CD4-positive, alpha-beta T cell treated with Interleukin-15 for 4 hours (primary cell): ENCODE measurements around the gene ATP6V0B.

ENCODE experiments used
- DNase-seq: peaks from one replicate; pipeline ENCODE4 v3.0.0-alpha.2; 2020; ENCODE audit warnings: low spot score

Gene ATP6V0B

GRCh38 chr1:44002606-44003157 is 27.9 kb downstream of the ATP6V0B start:
- no peak for DNase-seq

- DNase-seq = no peak
Measured at GRCh38 chr1:44008259-44008658, 33.5 kb downstream of the ATP6V0B start.

- no peak for DNase-seq
Measured at GRCh38 chr1:44010935-44011471, 36.2 kb downstream of the ATP6V0B start.

GRCh38 chr1:44012404-44012803 is 37.6 kb downstream of the ATP6V0B start:
- DNase-seq = no peak

- DNase-seq = no peak
Measured at GRCh38 chr1:44012941-44013609, 38.3 kb downstream of the ATP6V0B start.

- DNase-seq = no peak
Measured at GRCh38 chr1:44013949-44014348, 39.2 kb downstream of the ATP6V0B start.

GRCh38 chr1:44014365-44015104 is 39.8 kb downstream of the ATP6V0B start:
- no peak for DNase-seq

- no peak for DNase-seq
Measured at GRCh38 chr1:44015206-44015605, 40.4 kb downstream of the ATP6V0B start.

GRCh38 chr1:44016041-44016889 is 41.5 kb downstream of the ATP6V0B start:
- no peak for DNase-seq

- no peak for DNase-seq
Measured at GRCh38 chr1:44016890-44017400, 42.2 kb downstream of the ATP6V0B start.

GRCh38 chr1:44019466-44019948 is 44.7 kb downstream of the ATP6V0B start:
- no peak for DNase-seq

- DNase-seq = no peak
Measured at GRCh38 chr1:44020464-44020863, 45.7 kb downstream of the ATP6V0B start.

- DNase-seq = no peak
Measured at GRCh38 chr1:44021156-44021555, 46.4 kb downstream of the ATP6V0B start.

GRCh38 chr1:44021581-44022321 is 47.0 kb downstream of the ATP6V0B start:
- DNase-seq = no peak

GRCh38 chr1:44024031-44024902 is 49.5 kb downstream of the ATP6V0B start:
- DNase-seq = no peak

- no peak for DNase-seq
Measured at GRCh38 chr1:44024903-44025525, 50.3 kb downstream of the ATP6V0B start.

GRCh38 chr1:44025816-44026215 is 51.1 kb downstream of the ATP6V0B start:
- DNase-seq = no peak

GRCh38 chr1:44027320-44027719 is 52.6 kb downstream of the ATP6V0B start:
- DNase-seq = no peak
